ENCODE measurements around the gene FLNB.

Gene FLNB

DNA sequence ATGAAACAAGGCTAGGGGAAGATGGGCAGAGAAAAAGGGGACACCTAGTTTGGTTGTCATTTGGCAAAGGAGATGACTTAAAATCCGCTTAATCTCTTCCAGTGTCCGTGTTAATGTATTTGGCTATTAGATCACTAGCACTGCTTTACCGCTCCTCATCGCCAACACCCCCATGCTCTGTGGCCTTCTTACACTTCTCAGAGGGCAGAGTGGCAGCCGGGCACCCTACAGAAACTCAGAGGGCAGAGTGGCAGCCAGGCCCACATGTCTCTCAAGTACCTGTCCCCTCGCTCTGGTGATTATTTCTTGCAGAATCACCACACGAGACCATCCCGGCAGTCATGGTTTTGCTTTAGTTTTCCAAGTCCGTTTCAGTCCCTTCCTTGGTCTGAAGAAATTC lies 162.9 kb downstream of the FLNB start:
- Histone ChIP-seq H3K9ac (ENCODE audit: low read length) (no peak overlapping the region), H3K9me2 (replicated peaks; ENCODE audit: insufficient read depth, low read length) (no peaks in the 10 kb centered on the region), H2AFZ (ENCODE audit: low read length) (no peak overlapping the region), H3K79me2 (ENCODE audit: low read length) (no peaks in the 10 kb centered on the region), H3K4me3 (ENCODE audit: low read length) (no peak overlapping the region), H3F3A (ENCODE audit: insufficient read depth, low read length) (no peaks in the 10 kb centered on the region), H3K4me2 (ENCODE audit: low read depth, low read length) (no peak overlapping the region), H3K27ac (ENCODE audit: low read length) (no peak overlapping the region), H3K27me3 (replicated peaks; ENCODE audit: insufficient read depth, low read length) (no peaks in the 10 kb centered on the region; the same call in 1 of the 2 replicates), H4K20me1 (ENCODE audit: insufficient read depth, low read length) (peaks cover 3% of the 10 kb centered on the region; the same call in 1 of the 2 replicates), H3K4me1 (ENCODE audit: low read length) (no peaks in the 10 kb centered on the region), H3K9me3 (replicated peaks; ENCODE audit: insufficient read depth, low read length) (no peaks in the 10 kb centered on the region), H3K36me3 (replicated peaks; ENCODE audit: insufficient read depth, low read length) (no peaks in the 10 kb centered on the region)
- no peak for DNase-seq
- TF ChIP-seq EZH2 (optimal IDR thresholded peaks at IDR 0.05; ENCODE audit: low read depth, low read length) = no peak
- no peak for TF ChIP-seq CTCF (IDR thresholded peaks at IDR 0.05; ENCODE audit: low read length)
- no peak for TF ChIP-seq EZH2phosphoT487 (IDR thresholded peaks at IDR 0.05; ENCODE audit: low read length)

DNA sequence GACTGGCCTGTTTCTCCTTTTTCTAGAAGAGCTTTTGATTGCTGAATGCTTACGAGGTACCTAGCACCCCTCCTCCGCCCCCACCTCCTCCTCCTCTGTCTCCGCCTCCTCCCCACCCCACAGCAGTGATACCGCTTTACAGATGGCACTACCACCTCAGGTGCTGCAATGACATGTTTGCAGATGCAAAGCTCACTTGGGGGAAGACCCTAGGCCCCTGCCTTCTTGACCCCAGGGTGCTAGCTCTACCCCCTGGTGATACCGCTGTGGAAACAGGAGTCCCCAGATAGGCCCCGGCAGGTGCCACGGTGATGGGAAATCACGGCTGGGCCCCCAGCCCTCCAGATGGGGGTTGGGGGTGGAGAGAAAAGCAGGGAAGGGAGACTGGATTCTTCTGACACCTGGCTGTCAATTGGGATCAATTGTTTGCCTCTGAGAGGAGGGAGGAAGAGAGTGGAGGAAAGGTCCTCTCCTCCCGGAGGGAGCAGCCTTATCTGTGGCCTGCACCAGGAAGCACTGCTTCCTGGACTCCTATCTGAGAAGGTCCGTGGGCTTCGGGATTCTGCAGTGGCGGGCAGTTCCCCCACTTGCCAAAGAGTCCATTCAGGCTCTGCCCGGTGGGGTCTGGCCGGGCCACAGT lies 164.9 kb downstream of the FLNB start:
- Histone ChIP-seq H3K9me2 (replicated peaks; ENCODE audit: insufficient read depth, low read length) (no peaks in the 10 kb centered on the region), H2AFZ (ENCODE audit: low read length) (no peak overlapping the region), H3K4me2 (ENCODE audit: low read depth, low read length) (no peak overlapping the region), H3K9me3 (replicated peaks; ENCODE audit: insufficient read depth, low read length) (no peaks in the 10 kb centered on the region), H4K20me1 (ENCODE audit: insufficient read depth, low read length) (peaks cover 3% of the 10 kb centered on the region; the same call in 1 of the 2 replicates), H3K27me3 (replicated peaks; ENCODE audit: insufficient read depth, low read length) (no peaks in the 10 kb centered on the region; the same call in 1 of the 2 replicates), H3K36me3 (replicated peaks; ENCODE audit: insufficient read depth, low read length) (no peaks in the 10 kb centered on the region), H3K9ac (ENCODE audit: low read length) (no peak overlapping the region), H3K79me2 (ENCODE audit: low read length) (no peaks in the 10 kb centered on the region), H3K4me3 (ENCODE audit: low read length) (no peak overlapping the region), H3K27ac (ENCODE audit: low read length) (no peak overlapping the region), H3F3A (ENCODE audit: insufficient read depth, low read length) (no peaks in the 10 kb centered on the region), H3K4me1 (ENCODE audit: low read length) (0 out of 2 replicates have a peak, but pooled peaks cover 1% of the 10 kb centered on the region)
- TF ChIP-seq CTCF (IDR thresholded peaks at IDR 0.05; ENCODE audit: low read length) = no peak
- TF ChIP-seq EZH2 (optimal IDR thresholded peaks at IDR 0.05; ENCODE audit: low read depth, low read length) = no peak
- TF ChIP-seq EZH2phosphoT487 (IDR thresholded peaks at IDR 0.05; ENCODE audit: low read length) = no peak
- no peak for DNase-seq

- DNase-seq = peak; percentile 49
- Histone ChIP-seq H3K4me1 (ENCODE audit: low read length) (0 out of 2 replicates have a peak, but pooled peaks cover 8% of the 10 kb centered on the region), H3K27me3 (replicated peaks; ENCODE audit: insufficient read depth, low read length) (no peaks in the 10 kb centered on the region; the same call in 1 of the 2 replicates), H3K9ac (ENCODE audit: low read length) (no peak overlapping the region), H4K20me1 (ENCODE audit: insufficient read depth, low read length) (no peaks in the 10 kb centered on the region), H3K4me2 (ENCODE audit: low read depth, low read length) (no peak overlapping the region), H3K36me3 (replicated peaks; ENCODE audit: insufficient read depth, low read length) (no peaks in the 10 kb centered on the region), H3K4me3 (ENCODE audit: low read length) (no peak overlapping the region), H2AFZ (ENCODE audit: low read length) (no peak overlapping the region), H3K9me3 (replicated peaks; ENCODE audit: insufficient read depth, low read length) (no peaks in the 10 kb centered on the region), H3K79me2 (ENCODE audit: low read length) (no peaks in the 10 kb centered on the region), H3K27ac (ENCODE audit: low read length) (no peak overlapping the region), H3F3A (ENCODE audit: insufficient read depth, low read length) (no peaks in the 10 kb centered on the region), H3K9me2 (replicated peaks; ENCODE audit: insufficient read depth, low read length) (no peaks in the 10 kb centered on the region)
- TF ChIP-seq EZH2phosphoT487 (IDR thresholded peaks at IDR 0.05; ENCODE audit: low read length) (no peak), CTCF (IDR thresholded peaks at IDR 0.05; ENCODE audit: low read length) (peak; percentile 52)
These were observed 165.6 kb downstream of the FLNB start for GRCh38 chr3:58173669-58174398.
